GM12865 (cell line): ENCODE data around the gene SMARCB1.

Experiments used
- DNase-seq: peaks from one replicate; pipeline ENCODE4 v3.0.0; 2010; ENCODE audit warnings: low read depth
- H3K4me3 ChIP-seq: 2 replicates; pipeline ENCODE4 v1.5.1; 2011; ENCODE audit warnings: mild to moderate bottlenecking, low read depth, low read length, control low read depth
- CTCF ChIP-seq: IDR thresholded peaks from 2 replicates; pipeline ENCODE4 v1.5.1; 2011; ENCODE audit warnings: low read length, control low read depth, low read depth, inconsistent platforms; ENCODE audit not compliant: insufficient read depth; ENCODE audit errors: missing control alignments

SMARCB1 gene

GRCh38 chr22:23801238-23801821 is 14.6 kb downstream of the SMARCB1 start:
- H3K4me3 ChIP-seq = peak overlapping the region; percentile 47
- TF ChIP-seq CTCF = no peak
- DNase-seq = no peak

GRCh38 chr22:23801886-23802377 is 15.2 kb downstream of the SMARCB1 start:
- TF ChIP-seq CTCF = no peak
- DNase-seq = no peak
- no peak overlapping the region for H3K4me3 ChIP-seq

- peak overlapping the region; percentile 53 for H3K4me3 ChIP-seq
- peak; percentile 76 for DNase-seq
- no peak for TF ChIP-seq CTCF
Observed at GRCh38 chr22:23803001-23803819, 16.4 kb downstream of the SMARCB1 start.

- no peak for DNase-seq
- H3K4me3 ChIP-seq = no peak overlapping the region
- no peak for TF ChIP-seq CTCF
Observed at GRCh38 chr22:23804781-23805291, 18.1 kb downstream of the SMARCB1 start.

GRCh38 chr22:23806837-23807236 is 20.1 kb downstream of the SMARCB1 start:
- no peak overlapping the region for H3K4me3 ChIP-seq
- DNase-seq = no peak

GRCh38 chr22:23812378-23812777 is 25.6 kb downstream of the SMARCB1 start:
- no peak for DNase-seq
- TF ChIP-seq CTCF = no peak
- H3K4me3 ChIP-seq = no peak overlapping the region

More at GRCh38 chr22:23806837-23807236, 20.1 kb downstream of the SMARCB1 start:
- no peak for TF ChIP-seq CTCF
